ENCODE results near the gene ZNF804A. TPM values are rescaled to one million over a fixed set of nuclear protein-coding genes. Genes with fewer than 3 reads are reported as not detected.
"Not testable (repeated sequence)": the region's sequence is repeated elsewhere in the genome, so short reads cannot be mapped to it uniquely, and the experiment has no call there.

Gene ZNF804A
- total RNA-seq, 1 donor from 2014 or later: not detected

- DNase-seq (ENCODE audit: low read depth): no peak
- H3K27me3 ChIP-seq (ENCODE audit: control insufficient read depth, insufficient read depth, low read length): no peaks in the 10 kb centered on the region
- TF ChIP-seq CTCF (IDR thresholded peaks at IDR 0.05; ENCODE audit: insufficient read depth, low read length, poor library complexity, severe bottlenecking): no peak
- no peaks in the 10 kb centered on the region for H3K36me3 ChIP-seq (ENCODE audit: control insufficient read depth, insufficient read depth, low read length)
- no peak overlapping the region for H3K4me3 ChIP-seq (ENCODE audit: low read depth, low read length)
Measured at GRCh38 chr2:184875212-184875611, 276.9 kb downstream of the ZNF804A start.

- no peaks in the 10 kb centered on the region for H3K27me3 ChIP-seq (ENCODE audit: control insufficient read depth, insufficient read depth, low read length)
- TF ChIP-seq CTCF (IDR thresholded peaks at IDR 0.05; ENCODE audit: insufficient read depth, low read length, poor library complexity, severe bottlenecking): no peak
- no peak overlapping the region for H3K4me3 ChIP-seq (ENCODE audit: low read depth, low read length)
- H3K36me3 ChIP-seq (ENCODE audit: control insufficient read depth, insufficient read depth, low read length): no peaks in the 10 kb centered on the region
- DNase-seq (ENCODE audit: low read depth): no peak
Measured at GRCh38 chr2:184875911-184876310, 277.6 kb downstream of the ZNF804A start.

GRCh38 chr2:184877909-184878308 is 279.6 kb downstream of the ZNF804A start:
- Histone ChIP-seq H3K27me3 (ENCODE audit: control insufficient read depth, insufficient read depth, low read length) (no peaks in the 10 kb centered on the region), H3K4me3 (ENCODE audit: low read depth, low read length) (no peak overlapping the region), H3K36me3 (ENCODE audit: control insufficient read depth, insufficient read depth, low read length) (no peaks in the 10 kb centered on the region)
- DNase-seq (ENCODE audit: low read depth): no peak
- no peak for TF ChIP-seq CTCF (IDR thresholded peaks at IDR 0.05; ENCODE audit: insufficient read depth, low read length, poor library complexity, severe bottlenecking)

- no peaks in the 10 kb centered on the region for H3K36me3 ChIP-seq (ENCODE audit: control insufficient read depth, insufficient read depth, low read length)
- no peak overlapping the region for H3K4me3 ChIP-seq (ENCODE audit: low read depth, low read length)
- DNase-seq (ENCODE audit: low read depth): no peak
- no peaks in the 10 kb centered on the region for H3K27me3 ChIP-seq (ENCODE audit: control insufficient read depth, insufficient read depth, low read length)
- TF ChIP-seq CTCF (IDR thresholded peaks at IDR 0.05; ENCODE audit: insufficient read depth, low read length, poor library complexity, severe bottlenecking): no peak
Measured at GRCh38 chr2:184879671-184880070, 281.3 kb downstream of the ZNF804A start.

GRCh38 chr2:184886585-184886984 is 288.3 kb downstream of the ZNF804A start:
- H3K36me3 ChIP-seq (ENCODE audit: control insufficient read depth, insufficient read depth, low read length); DNase-seq (ENCODE audit: low read depth); H3K4me3 ChIP-seq (ENCODE audit: low read depth, low read length); H3K27me3 ChIP-seq (ENCODE audit: control insufficient read depth, insufficient read depth, low read length): not testable (repeated sequence)

- no peaks in the 10 kb centered on the region for H3K27me3 ChIP-seq (ENCODE audit: control insufficient read depth, insufficient read depth, low read length)
- H3K36me3 ChIP-seq (ENCODE audit: control insufficient read depth, insufficient read depth, low read length): no peaks in the 10 kb centered on the region
- no peak for DNase-seq (ENCODE audit: low read depth)
- TF ChIP-seq CTCF (IDR thresholded peaks at IDR 0.05; ENCODE audit: insufficient read depth, low read length, poor library complexity, severe bottlenecking): no peak
- no peak overlapping the region for H3K4me3 ChIP-seq (ENCODE audit: low read depth, low read length)
Measured at GRCh38 chr2:184890311-184890710, 292.0 kb downstream of the ZNF804A start.
